ENCODE results near the gene GGNBP2. TPM values are rescaled to one million over a fixed set of nuclear protein-coding genes. Genes with fewer than 3 reads are reported as not detected.

The GGNBP2 gene
- total and polyA plus RNA-seq, 3 donors from 2014 or later = 104 to 144 (median 118) TPM

DNA sequence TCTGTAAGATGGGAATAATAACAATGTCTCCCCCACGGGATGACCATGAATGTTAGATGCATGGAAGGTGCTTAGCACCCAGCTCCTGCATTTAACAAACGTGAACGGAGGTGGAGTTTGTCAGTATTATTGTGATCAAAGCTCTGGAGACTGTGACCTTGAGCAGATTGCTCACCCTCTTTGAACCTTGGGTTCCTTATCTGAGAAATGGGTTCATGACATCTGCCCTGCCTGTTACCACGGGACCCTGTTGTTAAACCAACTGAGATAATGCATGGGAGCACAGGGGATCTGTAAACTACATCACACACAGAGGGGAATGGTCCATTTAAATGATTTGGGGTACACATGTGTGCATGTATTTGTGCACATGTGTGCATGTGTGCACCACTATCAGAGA, 86.3 kb downstream of the GGNBP2 start:
- WGBS, 2 donors = 69 to 88% methylated on average over 4 of the region's 4 CpGs
- H3K4me3 ChIP-seq = no peak overlapping the region

DNA sequence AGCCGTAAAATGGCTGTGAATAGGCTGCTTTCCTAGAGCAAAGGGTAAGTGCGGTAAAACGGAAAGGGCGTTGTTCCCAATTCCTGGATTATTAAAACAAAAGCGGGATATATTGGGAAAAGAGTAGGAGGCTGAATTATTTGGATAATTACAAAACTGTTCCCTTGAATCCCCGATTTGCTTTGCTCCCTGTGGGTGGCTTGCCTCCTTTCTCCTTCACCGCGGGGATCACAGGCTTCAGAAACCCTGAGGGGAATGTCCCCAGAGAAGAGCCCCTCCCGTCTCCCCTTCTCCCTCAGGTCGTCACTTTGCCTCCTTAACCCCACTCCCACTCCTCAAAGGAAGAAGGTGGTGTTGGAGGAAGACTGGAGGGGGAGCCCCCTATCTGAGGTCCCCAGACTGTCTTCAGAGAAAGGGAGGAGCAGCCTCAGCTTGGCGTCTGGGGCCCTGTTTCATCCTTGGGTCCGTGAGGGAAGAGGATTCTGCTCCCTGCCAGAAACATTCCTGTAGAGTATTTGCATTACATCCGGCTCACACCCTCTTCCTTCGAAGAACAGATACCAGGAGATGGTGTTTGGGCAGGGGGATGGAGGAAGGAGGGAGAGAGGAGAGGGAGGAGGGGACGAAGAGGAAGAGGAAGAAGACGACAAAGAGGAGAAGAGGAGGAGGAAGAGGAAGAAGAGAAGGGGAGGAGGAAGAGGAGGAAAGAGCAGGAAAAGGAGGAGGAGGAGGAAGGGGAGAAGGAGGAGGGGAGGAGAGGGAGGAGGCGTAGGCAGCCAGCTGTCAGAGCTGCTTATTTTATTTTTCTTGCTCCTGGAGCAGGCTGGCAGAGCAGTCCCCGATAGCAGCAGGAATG, 88.4 kb downstream of the GGNBP2 start:
- no peaks in the 10 kb centered on the region for H3K36me3 ChIP-seq (ENCODE audit: low read depth, missing control alignments)
- H3K27me3 ChIP-seq = no peaks in the 10 kb centered on the region
- no peak overlapping the region for H3K27ac ChIP-seq
- intact Hi-C loops (cut with DNase I; ENCODE audit: low total_unique reads) = no loop called here
- no peak for DNase-seq
- no peak overlapping the region for H3K4me3 ChIP-seq
- H3K4me1 ChIP-seq = no peaks in the 10 kb centered on the region
- no peak for TF ChIP-seq POLR2A (IDR thresholded peaks at IDR 0.05)
- TF ChIP-seq, protein P1, sequence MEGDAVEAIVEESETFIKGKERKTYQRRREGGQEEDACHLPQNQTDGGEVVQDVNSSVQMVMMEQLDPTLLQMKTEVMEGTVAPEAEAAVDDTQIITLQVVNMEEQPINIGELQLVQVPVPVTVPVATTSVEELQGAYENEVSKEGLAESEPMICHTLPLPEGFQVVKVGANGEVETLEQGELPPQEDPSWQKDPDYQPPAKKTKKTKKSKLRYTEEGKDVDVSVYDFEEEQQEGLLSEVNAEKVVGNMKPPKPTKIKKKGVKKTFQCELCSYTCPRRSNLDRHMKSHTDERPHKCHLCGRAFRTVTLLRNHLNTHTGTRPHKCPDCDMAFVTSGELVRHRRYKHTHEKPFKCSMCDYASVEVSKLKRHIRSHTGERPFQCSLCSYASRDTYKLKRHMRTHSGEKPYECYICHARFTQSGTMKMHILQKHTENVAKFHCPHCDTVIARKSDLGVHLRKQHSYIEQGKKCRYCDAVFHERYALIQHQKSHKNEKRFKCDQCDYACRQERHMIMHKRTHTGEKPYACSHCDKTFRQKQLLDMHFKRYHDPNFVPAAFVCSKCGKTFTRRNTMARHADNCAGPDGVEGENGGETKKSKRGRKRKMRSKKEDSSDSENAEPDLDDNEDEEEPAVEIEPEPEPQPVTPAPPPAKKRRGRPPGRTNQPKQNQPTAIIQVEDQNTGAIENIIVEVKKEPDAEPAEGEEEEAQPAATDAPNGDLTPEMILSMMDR (IDR thresholded peaks at IDR 0.05) = no peak
- WGBS, 2 donors = 58 to 64% methylated on average over 18 of the region's 18 CpGs
- H3K9me3 ChIP-seq = no peaks in the 10 kb centered on the region

More for the DNA sequence above, 86.3 kb downstream of the GGNBP2 start:
- Histone ChIP-seq H3K4me1 (no peaks in the 10 kb centered on the region), H3K36me3 (ENCODE audit: low read depth, missing control alignments) (no peaks in the 10 kb centered on the region), H3K27ac (no peak overlapping the region), H3K9me3 (no peaks in the 10 kb centered on the region), H3K27me3 (no peaks in the 10 kb centered on the region)
- TF ChIP-seq, protein P1 (IDR thresholded peaks at IDR 0.05) = no peak
- TF ChIP-seq POLR2A (IDR thresholded peaks at IDR 0.05) = no peak
- intact Hi-C loops (cut with DNase I; ENCODE audit: low total_unique reads) = no loop called here
- DNase-seq = no peak

Other genes starting within 250 kb of the GGNBP2 start
- gene TBC1D3G, start 221.0 kb upstream of the GGNBP2 start, total RNA-seq = 10 to 100 TPM in 1 of 2 donors, 1 to 10 TPM in 1; 6.3 to 14.6 TPM
- 34.2 TPM for gene TBC1D3G, start 221.0 kb upstream of the GGNBP2 start, polyA plus RNA-seq (ENCODE audit: insufficient read depth, low read depth, low replicate concordance)
- gene TBC1D3H, start 156.5 kb upstream of the GGNBP2 start, total RNA-seq = 1 to 10 TPM in 1 of 2 donors, not detected in 1; 6.8 TPM
- gene TBC1D3H, start 156.5 kb upstream of the GGNBP2 start, polyA plus RNA-seq (ENCODE audit: insufficient read depth, low read depth, low replicate concordance) = not detected
- gene ZNHIT3, start 58.2 kb upstream of the GGNBP2 start, total RNA-seq = 10 to 100 TPM; 45.8 to 46.0 TPM
- 123 TPM for gene ZNHIT3, start 58.2 kb upstream of the GGNBP2 start, polyA plus RNA-seq (ENCODE audit: insufficient read depth, low read depth, low replicate concordance)
- 100 to 1,000 TPM; 128 to 163 TPM for gene MYO19, start 10.1 kb upstream of the GGNBP2 start, total RNA-seq
- 52.2 TPM for gene MYO19, start 10.1 kb upstream of the GGNBP2 start, polyA plus RNA-seq (ENCODE audit: insufficient read depth, low read depth, low replicate concordance)
- 1 to 10 TPM; 5.5 to 7.6 TPM for gene PIGW, start 9.9 kb upstream of the GGNBP2 start, total RNA-seq
- 8.5 TPM for gene PIGW, start 9.9 kb upstream of the GGNBP2 start, polyA plus RNA-seq (ENCODE audit: insufficient read depth, low read depth, low replicate concordance)
- gene DHRS11, start 47.0 kb downstream of the GGNBP2 start, total RNA-seq = 10 to 100 TPM; 13.9 to 17.6 TPM
- 38.3 TPM for gene DHRS11, start 47.0 kb downstream of the GGNBP2 start, polyA plus RNA-seq (ENCODE audit: insufficient read depth, low read depth, low replicate concordance)
- 1 to 10 TPM; 7.6 to 8.1 TPM for gene MRM1, start 56.7 kb downstream of the GGNBP2 start, total RNA-seq
- 4.4 TPM for gene MRM1, start 56.7 kb downstream of the GGNBP2 start, polyA plus RNA-seq (ENCODE audit: insufficient read depth, low read depth, low replicate concordance)